WTC11 (cell line): Measurements from ENCODE around the gene GABRP. TPM values are rescaled to one million over a fixed set of nuclear protein-coding genes. Genes with fewer than 3 reads are reported as not detected.

ENCODE experiments used
- ATAC-seq: fragments of 200-7000 bp; cut with Tn5 transposase; 2 replicates; pipeline ENCODE4 v1.10.0; 2021; ENCODE audit warnings: mild to moderate bottlenecking, moderate library complexity
- CTCF ChIA-PET: fragments of 300-600 bp; sonication (Branson Sonifier 250); formaldehyde crosslinking; loops from one replicate; lab custom pipeline; 2021; ENCODE audit warnings: antibody characterized with exemption; lab: Charles Lee
- POLR2A ChIA-PET: fragments of 350-600 bp; sonication (Branson Sonifier 250); formaldehyde crosslinking; loops from one replicate; lab custom pipeline; 2021; ENCODE audit warnings: antibody characterized with exemption; lab: Charles Lee
- DNase-seq: peaks from one replicate; pipeline ENCODE4 v3.0.0; 2021; ENCODE audit warnings: low spot score
- H3K27ac Mint-ChIP-seq: 2 replicates; pipeline ENCODE4 v1.8.0; 2021; ENCODE audit warnings: mixed read lengths
- H3K27me3 Mint-ChIP-seq: 2 replicates; pipeline ENCODE4 v1.8.0; 2021; ENCODE audit warnings: low read depth, mild to moderate bottlenecking, moderate library complexity, mixed read lengths
- H3K36me3 Mint-ChIP-seq: 2 replicates; pipeline ENCODE4 v1.8.0; 2021; ENCODE audit warnings: mixed read lengths
- H3K4me1 Mint-ChIP-seq: 2 replicates; pipeline ENCODE4 v1.8.0; 2022; ENCODE audit warnings: mixed read lengths
- H3K4me3 Mint-ChIP-seq: 2 replicates; pipeline ENCODE4 v1.8.0; 2021; ENCODE audit warnings: mild to moderate bottlenecking, moderate library complexity, mixed read lengths
- H3K9me3 Mint-ChIP-seq: 2 replicates; pipeline ENCODE4 v1.8.0; 2021; ENCODE audit warnings: mixed read lengths
- ARID4B ChIP-seq: sonication (generic); formaldehyde crosslinking; IDR thresholded peaks from 2 replicates; pipeline ENCODE4 v1.8.0; 2023; ENCODE audit warnings: missing genetic modification reagents, mild to moderate bottlenecking, borderline replicate concordance
- CREM ChIP-seq: sonication (generic); formaldehyde crosslinking; IDR thresholded peaks from 2 replicates; pipeline ENCODE4 v1.8.1; 2022; ENCODE audit warnings: mild to moderate bottlenecking, missing genetic modification reagents, moderate library complexity
- FOXK1 ChIP-seq: sonication (generic); formaldehyde crosslinking; IDR thresholded peaks from 2 replicates; pipeline ENCODE4 v1.8.0; 2022; ENCODE audit warnings: mild to moderate bottlenecking, moderate library complexity, missing genetic modification reagents
- FOXP1 ChIP-seq: sonication (generic); formaldehyde crosslinking; IDR thresholded peaks from 2 replicates; pipeline ENCODE4 v1.8.0; 2022; ENCODE audit warnings: missing genetic modification reagents, mild to moderate bottlenecking, moderate library complexity, borderline replicate concordance
- IRF2 ChIP-seq: sonication (generic); formaldehyde crosslinking; IDR thresholded peaks from 2 replicates; pipeline ENCODE4 v1.8.0; 2022; ENCODE audit warnings: low read depth, missing genetic modification reagents, borderline replicate concordance
- OVOL2 ChIP-seq: fragments of 250-450 bp; sonication (Bioruptor Pico); IDR thresholded peaks from 2 replicates; pipeline ENCODE4 v1.9.0; 2021; ENCODE audit warnings: mild to moderate bottlenecking, borderline replicate concordance
- SMAD3 ChIP-seq: sonication (generic); formaldehyde crosslinking; IDR thresholded peaks from 2 replicates; pipeline ENCODE4 v1.8.0; 2022; ENCODE audit warnings: missing genetic modification reagents, mild to moderate bottlenecking, borderline replicate concordance
- total RNA-seq: library from RNA; stranded (reverse); gene quantifications from 3 replicates; pipeline ENCODE4 v1.2.3, GENCODE V29; 2021
- TF ChIP-seq, protein P1 (sequence below): fragments of 250-450 bp; sonication (Bioruptor Pico); IDR thresholded peaks from 2 replicates; pipeline ENCODE4 v1.8.0; 2021; ENCODE audit warnings: mild to moderate bottlenecking
- TF ChIP-seq, protein P2 (sequence below): sonication (generic); formaldehyde crosslinking; IDR thresholded peaks from 2 replicates; pipeline ENCODE4 v1.8.0; 2022; ENCODE audit warnings: missing genetic modification reagents
- TF ChIP-seq, protein P3 (sequence below): sonication (generic); formaldehyde crosslinking; IDR thresholded peaks from 2 replicates; pipeline ENCODE4 v1.8.1; 2023; ENCODE audit warnings: mild to moderate bottlenecking, missing genetic modification reagents
- TF ChIP-seq, protein P4 (sequence below): sonication (generic); formaldehyde crosslinking; conservative IDR thresholded peaks from 2 replicates; pipeline ENCODE4 v1.8.1; 2023; ENCODE audit warnings: mild to moderate bottlenecking, low read depth, missing genetic modification reagents, moderate library complexity

GABRP gene
- total RNA-seq, 1 experiment from 2014 or later = 4.8 TPM

DNA sequence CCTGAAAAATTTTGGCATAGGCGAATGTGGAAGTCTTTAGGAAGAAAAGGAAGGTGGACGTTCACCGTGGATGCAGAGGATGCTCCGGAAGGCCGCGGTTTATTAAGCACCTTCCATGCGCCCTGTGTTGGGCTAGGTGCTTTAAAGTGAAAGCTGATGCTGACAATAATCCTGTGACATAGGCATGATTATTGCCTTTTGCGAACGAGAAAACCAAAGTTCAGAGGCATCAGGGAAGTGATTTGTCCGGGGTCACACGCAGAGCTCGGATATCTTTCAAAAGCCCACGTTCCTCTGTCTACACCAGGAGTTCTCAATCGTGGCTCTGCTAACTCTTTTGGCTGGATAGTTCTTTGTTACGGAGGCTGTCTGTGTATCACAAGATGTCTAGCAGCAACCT is 12.0 kb upstream of the GABRP start:
- DNase-seq (no peak), ATAC-seq (no peak)
- CTCF ChIA-PET = interaction anchor here (0.9 to 1.5 kb wide), 4 partner anchors 21 to 138 kb away, joined by 3 read pairs; no protein-coding TSS in a partner anchor
- no peak overlapping the region for H3K4me3 Mint-ChIP-seq
- peaks cover 6% of the 10 kb centered on the region; the same call in 1 of the 2 replicates for H3K9me3 Mint-ChIP-seq
- peaks cover 3% of the 10 kb centered on the region; the same call in 1 of the 2 replicates for H3K27me3 Mint-ChIP-seq
- H3K4me1 Mint-ChIP-seq = peaks cover 60% of the 10 kb centered on the region
- no peak overlapping the region for H3K27ac Mint-ChIP-seq
- peaks cover 6% of the 10 kb centered on the region; the same call in 1 of the 2 replicates for H3K36me3 Mint-ChIP-seq
- TF ChIP-seq, protein P1, sequence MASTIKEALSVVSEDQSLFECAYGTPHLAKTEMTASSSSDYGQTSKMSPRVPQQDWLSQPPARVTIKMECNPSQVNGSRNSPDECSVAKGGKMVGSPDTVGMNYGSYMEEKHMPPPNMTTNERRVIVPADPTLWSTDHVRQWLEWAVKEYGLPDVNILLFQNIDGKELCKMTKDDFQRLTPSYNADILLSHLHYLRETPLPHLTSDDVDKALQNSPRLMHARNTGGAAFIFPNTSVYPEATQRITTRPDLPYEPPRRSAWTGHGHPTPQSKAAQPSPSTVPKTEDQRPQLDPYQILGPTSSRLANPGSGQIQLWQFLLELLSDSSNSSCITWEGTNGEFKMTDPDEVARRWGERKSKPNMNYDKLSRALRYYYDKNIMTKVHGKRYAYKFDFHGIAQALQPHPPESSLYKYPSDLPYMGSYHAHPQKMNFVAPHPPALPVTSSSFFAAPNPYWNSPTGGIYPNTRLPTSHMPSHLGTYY (CRISPR knock-in tag) = no peak
- TF ChIP-seq IRF2 (CRISPR knock-in tag) (no peak), SMAD3 (CRISPR knock-in tag) (no peak), ARID4B (CRISPR knock-in tag) (no peak)
- POLR2A ChIA-PET = interaction anchor here (1.8 kb wide), 1 partner anchor 10 kb away, joined by 5 read pairs; no protein-coding TSS in a partner anchor

- no peak for TF ChIP-seq CREM (CRISPR knock-in tag)
- TF ChIP-seq, protein P2, sequence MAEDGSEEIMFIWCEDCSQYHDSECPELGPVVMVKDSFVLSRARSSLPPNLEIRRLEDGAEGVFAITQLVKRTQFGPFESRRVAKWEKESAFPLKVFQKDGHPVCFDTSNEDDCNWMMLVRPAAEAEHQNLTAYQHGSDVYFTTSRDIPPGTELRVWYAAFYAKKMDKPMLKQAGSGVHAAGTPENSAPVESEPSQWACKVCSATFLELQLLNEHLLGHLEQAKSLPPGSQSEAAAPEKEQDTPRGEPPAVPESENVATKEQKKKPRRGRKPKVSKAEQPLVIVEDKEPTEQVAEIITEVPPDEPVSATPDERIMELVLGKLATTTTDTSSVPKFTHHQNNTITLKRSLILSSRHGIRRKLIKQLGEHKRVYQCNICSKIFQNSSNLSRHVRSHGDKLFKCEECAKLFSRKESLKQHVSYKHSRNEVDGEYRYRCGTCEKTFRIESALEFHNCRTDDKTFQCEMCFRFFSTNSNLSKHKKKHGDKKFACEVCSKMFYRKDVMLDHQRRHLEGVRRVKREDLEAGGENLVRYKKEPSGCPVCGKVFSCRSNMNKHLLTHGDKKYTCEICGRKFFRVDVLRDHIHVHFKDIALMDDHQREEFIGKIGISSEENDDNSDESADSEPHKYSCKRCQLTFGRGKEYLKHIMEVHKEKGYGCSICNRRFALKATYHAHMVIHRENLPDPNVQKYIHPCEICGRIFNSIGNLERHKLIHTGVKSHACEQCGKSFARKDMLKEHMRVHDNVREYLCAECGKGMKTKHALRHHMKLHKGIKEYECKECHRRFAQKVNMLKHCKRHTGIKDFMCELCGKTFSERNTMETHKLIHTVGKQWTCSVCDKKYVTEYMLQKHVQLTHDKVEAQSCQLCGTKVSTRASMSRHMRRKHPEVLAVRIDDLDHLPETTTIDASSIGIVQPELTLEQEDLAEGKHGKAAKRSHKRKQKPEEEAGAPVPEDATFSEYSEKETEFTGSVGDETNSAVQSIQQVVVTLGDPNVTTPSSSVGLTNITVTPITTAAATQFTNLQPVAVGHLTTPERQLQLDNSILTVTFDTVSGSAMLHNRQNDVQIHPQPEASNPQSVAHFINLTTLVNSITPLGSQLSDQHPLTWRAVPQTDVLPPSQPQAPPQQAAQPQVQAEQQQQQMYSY (CRISPR knock-in tag) = no peak
- TF ChIP-seq FOXK1 = peak; percentile 43; the same call in 1 of the 2 replicates
- TF ChIP-seq OVOL2 = no peak
- TF ChIP-seq, protein P3, sequence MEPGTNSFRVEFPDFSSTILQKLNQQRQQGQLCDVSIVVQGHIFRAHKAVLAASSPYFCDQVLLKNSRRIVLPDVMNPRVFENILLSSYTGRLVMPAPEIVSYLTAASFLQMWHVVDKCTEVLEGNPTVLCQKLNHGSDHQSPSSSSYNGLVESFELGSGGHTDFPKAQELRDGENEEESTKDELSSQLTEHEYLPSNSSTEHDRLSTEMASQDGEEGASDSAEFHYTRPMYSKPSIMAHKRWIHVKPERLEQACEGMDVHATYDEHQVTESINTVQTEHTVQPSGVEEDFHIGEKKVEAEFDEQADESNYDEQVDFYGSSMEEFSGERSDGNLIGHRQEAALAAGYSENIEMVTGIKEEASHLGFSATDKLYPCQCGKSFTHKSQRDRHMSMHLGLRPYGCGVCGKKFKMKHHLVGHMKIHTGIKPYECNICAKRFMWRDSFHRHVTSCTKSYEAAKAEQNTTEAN = peak; percentile 67; the same call in 1 of the 2 replicates
- TF ChIP-seq, protein P4, sequence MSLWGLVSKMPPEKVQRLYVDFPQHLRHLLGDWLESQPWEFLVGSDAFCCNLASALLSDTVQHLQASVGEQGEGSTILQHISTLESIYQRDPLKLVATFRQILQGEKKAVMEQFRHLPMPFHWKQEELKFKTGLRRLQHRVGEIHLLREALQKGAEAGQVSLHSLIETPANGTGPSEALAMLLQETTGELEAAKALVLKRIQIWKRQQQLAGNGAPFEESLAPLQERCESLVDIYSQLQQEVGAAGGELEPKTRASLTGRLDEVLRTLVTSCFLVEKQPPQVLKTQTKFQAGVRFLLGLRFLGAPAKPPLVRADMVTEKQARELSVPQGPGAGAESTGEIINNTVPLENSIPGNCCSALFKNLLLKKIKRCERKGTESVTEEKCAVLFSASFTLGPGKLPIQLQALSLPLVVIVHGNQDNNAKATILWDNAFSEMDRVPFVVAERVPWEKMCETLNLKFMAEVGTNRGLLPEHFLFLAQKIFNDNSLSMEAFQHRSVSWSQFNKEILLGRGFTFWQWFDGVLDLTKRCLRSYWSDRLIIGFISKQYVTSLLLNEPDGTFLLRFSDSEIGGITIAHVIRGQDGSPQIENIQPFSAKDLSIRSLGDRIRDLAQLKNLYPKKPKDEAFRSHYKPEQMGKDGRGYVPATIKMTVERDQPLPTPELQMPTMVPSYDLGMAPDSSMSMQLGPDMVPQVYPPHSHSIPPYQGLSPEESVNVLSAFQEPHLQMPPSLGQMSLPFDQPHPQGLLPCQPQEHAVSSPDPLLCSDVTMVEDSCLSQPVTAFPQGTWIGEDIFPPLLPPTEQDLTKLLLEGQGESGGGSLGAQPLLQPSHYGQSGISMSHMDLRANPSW (CRISPR knock-in tag) = no peak
- TF ChIP-seq FOXP1 = peak; percentile 54; the same call in 1 of the 2 replicates
- peak overlapping the region; percentile 29; the same call in 1 of the 2 replicates for H3K4me3 Mint-ChIP-seq
- CTCF ChIA-PET = interaction anchor here (0.7 to 2.3 kb wide), 8 partner anchors 12 to 135 kb away, joined by 3 to 20 read pairs (median 4); no protein-coding TSS in a partner anchor
These were observed 10.2 kb upstream of the GABRP start for GRCh38 chr5:170773024-170773985.

More at GRCh38 chr5:170773024-170773985, 10.2 kb upstream of the GABRP start:
- H3K36me3 Mint-ChIP-seq = peaks cover 6% of the 10 kb centered on the region; the same call in 1 of the 2 replicates
- H3K9me3 Mint-ChIP-seq = peaks cover 6% of the 10 kb centered on the region; the same call in 1 of the 2 replicates
- POLR2A ChIA-PET = interaction anchor here (0.7 to 1.8 kb wide), 4 partner anchors 12 to 29 kb away, joined by 4 to 6 read pairs (median 5); no protein-coding TSS in a partner anchor
- H3K27ac Mint-ChIP-seq = peak overlapping the region; percentile 88
- H3K27me3 Mint-ChIP-seq = peaks cover 3% of the 10 kb centered on the region
- peaks cover 57% of the 10 kb centered on the region for H3K4me1 Mint-ChIP-seq
- ATAC-seq = peak; percentile 70
- DNase-seq = peak; percentile 41
